Neural progenitor cell (in vitro differentiated cells): ENCODE results near the gene KLK4. TPM values are rescaled to one million over a fixed set of nuclear protein-coding genes. Genes with fewer than 3 reads are reported as not detected.

Experiments used
- DNase-seq: peaks from one replicate; pipeline ENCODE4 v3.0.0-alpha.2; 2016; ENCODE audit warnings: low spot score
- H2AFZ ChIP-seq: fragments of 200-600 bp; sonication (generic); replicated peaks from 2 replicates; pipeline ENCODE4 v1.6.1; 2016; ENCODE audit warnings: antibody characterized with exemption
- H3F3A ChIP-seq: fragments of 200-600 bp; sonication (generic); 2 replicates; pipeline ENCODE4 v1.6.1; 2016; ENCODE audit warnings: antibody characterized with exemption, low read depth
- H3K27ac ChIP-seq: fragments of 200-600 bp; sonication (generic); 2 replicates; pipeline ENCODE4 v1.5.1; 2016; ENCODE audit warnings: mild to moderate bottlenecking
- H3K27me3 ChIP-seq: fragments of 200-600 bp; sonication (generic); 2 replicates; pipeline ENCODE4 v1.6.1; 2016; ENCODE audit warnings: mild to moderate bottlenecking, moderate library complexity
- H3K36me3 ChIP-seq: fragments of 200-600 bp; sonication (generic); 2 replicates; pipeline ENCODE4 v1.5.1; 2016
- H3K4me1 ChIP-seq: fragments of 200-600 bp; sonication (generic); 2 replicates; pipeline ENCODE4 v1.6.1; 2016; ENCODE audit warnings: mixed run types
- H3K4me2 ChIP-seq: fragments of 200-600 bp; sonication (generic); 2 replicates; pipeline ENCODE4 v1.6.1; 2016
- H3K4me3 ChIP-seq: fragments of 200-600 bp; sonication (generic); 2 replicates; pipeline ENCODE4 v1.5.1; 2016
- H3K79me2 ChIP-seq: fragments of 200-600 bp; sonication (generic); 2 replicates; pipeline ENCODE4 v1.6.1; 2016; ENCODE audit warnings: low read depth
- H3K9ac ChIP-seq: fragments of 200-600 bp; sonication (generic); 2 replicates; pipeline ENCODE4 v1.6.1; 2016
- H3K9me3 ChIP-seq: fragments of 200-600 bp; sonication (generic); 2 replicates; pipeline ENCODE4 v1.5.1; 2016; ENCODE audit warnings: low read depth
- H4K20me1 ChIP-seq: fragments of 200-600 bp; sonication (generic); 2 replicates; pipeline ENCODE4 v1.6.1; 2016; ENCODE audit warnings: low read depth
- H3K27ac Mint-ChIP-seq: 3 replicates; pipeline ENCODE4 v1.8.0; 2021; ENCODE audit warnings: mixed read lengths
- H3K27me3 Mint-ChIP-seq: 2 replicates; pipeline ENCODE4 v1.8.0; 2022; ENCODE audit warnings: low read depth, mild to moderate bottlenecking, inconsistent platforms, moderate library complexity, mixed read lengths; ENCODE audit not compliant: insufficient read depth
- H3K36me3 Mint-ChIP-seq: 3 replicates; pipeline ENCODE4 v1.8.0; 2021; ENCODE audit warnings: mixed read lengths
- H3K4me1 Mint-ChIP-seq: 3 replicates; pipeline ENCODE4 v1.8.0; 2021; ENCODE audit warnings: mixed read lengths
- H3K4me3 Mint-ChIP-seq: 3 replicates; pipeline ENCODE4 v1.8.0; 2021; ENCODE audit warnings: mild to moderate bottlenecking, moderate library complexity, mixed read lengths
- H3K9me3 Mint-ChIP-seq: 3 replicates; pipeline ENCODE4 v1.8.0; 2020; ENCODE audit warnings: mixed read lengths
- EZH2 ChIP-seq: fragments of 200-600 bp; sonication (generic); IDR thresholded peaks from 2 replicates; pipeline ENCODE4 v1.6.1; 2017; ENCODE audit warnings: antibody characterized with exemption, mild to moderate bottlenecking, moderate library complexity
- EZH2phosphoT487 ChIP-seq: fragments of 200-600 bp; sonication (generic); IDR thresholded peaks from 2 replicates; pipeline ENCODE4 v1.6.1; 2017; ENCODE audit warnings: antibody characterized with exemption
- total RNA-seq: library from RNA; depleted of rRNA; stranded (reverse); fragments of >200 nt; gene quantifications from 2 replicates; pipeline ENCODE4 v1.2.3, GENCODE V29; 2015; ENCODE audit warnings: low replicate concordance
- TF ChIP-seq, protein P1 (sequence below): fragments of 200-600 bp; sonication (generic); IDR thresholded peaks from 2 replicates; pipeline ENCODE4 v1.5.1; 2017; ENCODE audit warnings: antibody characterized with exemption, mild to moderate bottlenecking

The KLK4 gene
- total RNA-seq, 1 donor from 2014 or later = not detected

DNA sequence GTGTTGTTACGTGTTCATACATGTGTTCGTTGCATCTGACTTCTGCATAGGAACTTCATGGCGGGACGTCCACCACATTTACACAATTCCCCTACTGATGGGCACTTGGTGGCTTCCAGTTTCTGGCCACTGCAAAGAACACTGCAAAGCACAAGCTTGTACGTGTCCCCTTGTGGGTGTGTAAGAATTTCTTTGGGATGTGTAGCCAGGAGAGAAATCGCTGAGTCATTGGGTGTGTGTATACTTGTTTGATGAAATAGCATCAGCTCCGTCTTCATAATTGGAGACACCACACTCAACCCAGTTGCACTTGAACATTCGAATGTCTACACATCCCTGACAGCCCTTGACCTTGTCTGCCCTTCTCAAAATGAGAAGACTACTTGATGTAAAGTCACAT, 22.4 kb upstream of the KLK4 start:
- Histone ChIP-seq H3F3A (peaks cover 5% of the 10 kb centered on the region), H3K79me2 (no peaks in the 10 kb centered on the region), H3K4me1 (no peaks in the 10 kb centered on the region), H3K27ac (no peak overlapping the region), H2AFZ (no peak overlapping the region), H3K4me3 (no peak overlapping the region), H3K4me2 (no peak overlapping the region), H3K27me3 (peaks cover 22% of the 10 kb centered on the region), H3K36me3 (no peaks in the 10 kb centered on the region), H4K20me1 (no peaks in the 10 kb centered on the region), H3K9ac (no peak overlapping the region), H3K9me3 (no peaks in the 10 kb centered on the region)
- TF ChIP-seq, protein P1, sequence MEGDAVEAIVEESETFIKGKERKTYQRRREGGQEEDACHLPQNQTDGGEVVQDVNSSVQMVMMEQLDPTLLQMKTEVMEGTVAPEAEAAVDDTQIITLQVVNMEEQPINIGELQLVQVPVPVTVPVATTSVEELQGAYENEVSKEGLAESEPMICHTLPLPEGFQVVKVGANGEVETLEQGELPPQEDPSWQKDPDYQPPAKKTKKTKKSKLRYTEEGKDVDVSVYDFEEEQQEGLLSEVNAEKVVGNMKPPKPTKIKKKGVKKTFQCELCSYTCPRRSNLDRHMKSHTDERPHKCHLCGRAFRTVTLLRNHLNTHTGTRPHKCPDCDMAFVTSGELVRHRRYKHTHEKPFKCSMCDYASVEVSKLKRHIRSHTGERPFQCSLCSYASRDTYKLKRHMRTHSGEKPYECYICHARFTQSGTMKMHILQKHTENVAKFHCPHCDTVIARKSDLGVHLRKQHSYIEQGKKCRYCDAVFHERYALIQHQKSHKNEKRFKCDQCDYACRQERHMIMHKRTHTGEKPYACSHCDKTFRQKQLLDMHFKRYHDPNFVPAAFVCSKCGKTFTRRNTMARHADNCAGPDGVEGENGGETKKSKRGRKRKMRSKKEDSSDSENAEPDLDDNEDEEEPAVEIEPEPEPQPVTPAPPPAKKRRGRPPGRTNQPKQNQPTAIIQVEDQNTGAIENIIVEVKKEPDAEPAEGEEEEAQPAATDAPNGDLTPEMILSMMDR = no peak
- TF ChIP-seq EZH2 (no peak), EZH2phosphoT487 (no peak)
- no peak for DNase-seq
- Mint-ChIP-seq H3K27me3 (peaks cover 10% of the 10 kb centered on the region), H3K4me3 (no peak overlapping the region), H3K36me3 (no peaks in the 10 kb centered on the region), H3K27ac (no peak overlapping the region), H3K9me3 (peaks cover 2% of the 10 kb centered on the region), H3K4me1 (peaks cover 4% of the 10 kb centered on the region)

DNA sequence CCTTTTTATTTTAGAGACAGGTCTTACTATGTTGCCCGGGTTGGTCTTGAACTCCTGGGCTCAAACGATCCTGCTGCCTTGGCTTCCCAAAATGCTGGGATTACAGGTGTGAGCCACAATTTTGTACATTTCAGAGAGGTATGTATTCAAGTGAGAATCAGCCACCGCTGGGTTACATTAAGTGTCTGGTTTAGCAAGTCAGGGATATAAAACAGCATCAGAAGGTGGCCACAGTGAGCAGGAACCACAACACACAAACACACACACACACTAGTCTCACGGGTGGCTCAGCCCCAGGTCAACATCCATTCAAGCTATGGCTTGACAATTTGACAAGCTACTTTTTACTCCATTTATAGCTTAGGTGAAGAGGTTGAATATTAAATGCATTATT, 21.5 kb upstream of the KLK4 start:
- Histone ChIP-seq H3K79me2 (no peaks in the 10 kb centered on the region), H3K27me3 (peaks cover 22% of the 10 kb centered on the region), H3K4me3 (no peak overlapping the region), H4K20me1 (no peaks in the 10 kb centered on the region), H3K4me1 (no peaks in the 10 kb centered on the region), H3K36me3 (no peaks in the 10 kb centered on the region), H3K9ac (no peak overlapping the region), H3F3A (peaks cover 5% of the 10 kb centered on the region), H3K9me3 (no peaks in the 10 kb centered on the region), H2AFZ (no peak overlapping the region), H3K4me2 (no peak overlapping the region), H3K27ac (no peak overlapping the region)
- TF ChIP-seq, protein P1 = no peak
- no peak for TF ChIP-seq EZH2phosphoT487
- TF ChIP-seq EZH2 = no peak
- no peak overlapping the region for H3K27ac Mint-ChIP-seq
- H3K27me3 Mint-ChIP-seq = peaks cover 12% of the 10 kb centered on the region
- H3K36me3 Mint-ChIP-seq = no peaks in the 10 kb centered on the region
- no peak overlapping the region for H3K4me3 Mint-ChIP-seq
- DNase-seq = no peak
- H3K9me3 Mint-ChIP-seq = peaks cover 2% of the 10 kb centered on the region
- H3K4me1 Mint-ChIP-seq = peaks cover 4% of the 10 kb centered on the region

DNA sequence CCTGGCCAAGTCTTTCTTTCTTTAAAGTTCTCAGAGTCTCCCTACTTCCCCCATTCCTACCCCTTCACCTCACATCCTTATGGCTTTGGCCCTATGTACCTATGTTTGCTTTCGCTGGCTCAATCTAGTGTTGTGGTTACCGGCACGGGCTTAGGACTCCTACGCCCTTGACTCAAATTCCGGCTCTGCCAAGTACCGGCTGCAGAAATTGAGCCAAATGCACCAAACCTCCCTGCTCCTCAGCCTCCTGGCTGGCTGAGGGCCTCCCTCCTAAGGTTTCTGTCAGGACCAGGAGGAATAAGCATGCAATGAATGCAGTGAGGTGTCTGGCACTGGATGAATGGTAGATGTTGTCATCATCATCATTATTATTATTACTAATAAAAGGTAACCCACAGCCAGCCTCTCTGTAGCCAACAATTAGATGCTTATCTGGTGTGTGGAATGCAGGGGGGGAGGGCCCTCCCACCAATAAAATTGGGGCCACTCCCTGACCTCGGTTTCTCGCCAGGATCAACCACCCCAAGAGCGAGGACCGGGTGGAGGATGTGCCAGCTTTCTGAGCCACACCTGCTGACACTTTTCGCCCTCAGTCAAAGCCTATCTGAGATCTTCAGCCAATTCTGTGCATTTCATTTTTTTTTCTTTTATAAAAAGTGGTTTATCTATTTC, 21.0 kb upstream of the KLK4 start:
- Histone ChIP-seq H3K4me3 (no peak overlapping the region), H3K9ac (no peak overlapping the region), H3F3A (peaks cover 5% of the 10 kb centered on the region), H3K27ac (no peak overlapping the region), H3K4me1 (no peaks in the 10 kb centered on the region), H3K27me3 (peaks cover 22% of the 10 kb centered on the region), H3K36me3 (no peaks in the 10 kb centered on the region), H2AFZ (no peak overlapping the region), H4K20me1 (no peaks in the 10 kb centered on the region), H3K79me2 (no peaks in the 10 kb centered on the region), H3K4me2 (no peak overlapping the region), H3K9me3 (no peaks in the 10 kb centered on the region)
- peaks cover 2% of the 10 kb centered on the region for H3K9me3 Mint-ChIP-seq
- H3K4me1 Mint-ChIP-seq = peaks cover 4% of the 10 kb centered on the region
- no peaks in the 10 kb centered on the region for H3K36me3 Mint-ChIP-seq
- H3K4me3 Mint-ChIP-seq = no peak overlapping the region
- no peak overlapping the region for H3K27ac Mint-ChIP-seq
- H3K27me3 Mint-ChIP-seq = peaks cover 12% of the 10 kb centered on the region
- TF ChIP-seq EZH2phosphoT487 (no peak), EZH2 (no peak)
- TF ChIP-seq, protein P1 = no peak
- DNase-seq = no peak
